HepG2 (cell line): ENCODE results near the gene SNRNP25. TPM values are rescaled to one million over a fixed set of nuclear protein-coding genes. Genes with fewer than 3 reads are reported as not detected.

Experiments used
- ATAC-seq: fragments of 200-7000 bp; cut with Tn5 transposase; 3 replicates; pipeline ENCODE4 v1.9.1; 2020; ENCODE audit warnings: mild to moderate bottlenecking, moderate library complexity
- BruUV-seq: library from RNA; stranded (reverse); fragments of 400-500 nt; replicated peaks from 2 replicates; lab custom pipeline; 2021; lab: Mats Ljungman, UMichigan
- CTCF ChIA-PET: fragments of 300-600 bp; formaldehyde crosslinking; extraction: SDS; loops from one replicate; lab custom pipeline; 2021; ENCODE audit warnings: low total read pairs, inconsistent platforms, low intra/inter-chr PET ratio; lab: Yijun Ruan, JAX
- POLR2A ChIA-PET: fragments of 350-600 bp; sonication (Branson Sonifier 250); formaldehyde crosslinking; loops from one replicate; lab custom pipeline; 2020; ENCODE audit warnings: antibody characterized with exemption, inconsistent platforms; lab: Yijun Ruan, JAX
- DNase-seq: peaks from one replicate; pipeline ENCODE4 v3.0.0-alpha.2; 2015; ENCODE audit warnings: low spot score
- FAIRE-seq: peaks from 3 replicates; lab custom pipeline; 2011; peaks lifted over from hg19 to GRCh38; lab: Jason Lieb, UNC
- H2AFZ ChIP-seq: one replicate; pipeline ENCODE4 v1.6.1; 2011; ENCODE audit warnings: low read length, inconsistent platforms
- H3K27ac ChIP-seq: fragments of 300-600 bp; 3 replicates; pipeline ENCODE4 v1.8.0; 2011; ENCODE audit warnings: mixed run types, mild to moderate bottlenecking, mixed read lengths, low read length, inconsistent platforms; ENCODE audit not compliant: insufficient read depth; ENCODE audit errors: extremely low read length
- H3K27me3 ChIP-seq, 2 experiments: fragments of 200-600 bp in 1 of 2; 2 replicates in 1 of 2; 3 replicates in 1 of 2; pipeline versions ENCODE4 v1.6.0 to v1.8.0; 2011; ENCODE audit warnings: low read length in 2 of 2, mild to moderate bottlenecking in 2 of 2, moderate library complexity in 2 of 2, inconsistent platforms in 1 of 2; ENCODE audit not compliant: insufficient read depth in 2 of 2, control insufficient read depth in 1 of 2
- H3K36me3 ChIP-seq, 2 experiments: fragments of 200-600 bp in 1 of 2; replicated peaks in 1 of 2; 2 replicates in 1 of 2; 3 replicates in 1 of 2; pipeline versions ENCODE4 v1.5.1 to v1.8.0; 2011; ENCODE audit warnings: low read length in 2 of 2, inconsistent platforms in 1 of 2; ENCODE audit not compliant: insufficient read depth in 2 of 2, control insufficient read depth in 1 of 2
- H3K4me1 ChIP-seq: 2 replicates; pipeline ENCODE4 v1.5.1; 2012; ENCODE audit warnings: low read length, inconsistent platforms; ENCODE audit not compliant: insufficient read depth
- H3K4me2 ChIP-seq: 2 replicates; pipeline ENCODE4 v1.6.0; 2011; ENCODE audit warnings: low read depth, low read length, inconsistent platforms
- H3K4me3 ChIP-seq, 3 experiments: fragments of 200-600 bp in 1 of 3; sonication (generic), shearing (Covaris generic) in 1 of 3; replicated peaks in 1 of 3; 2 replicates each; pipeline ENCODE4 v1.5.1; 2011 to 2016; ENCODE audit warnings: low read length in 3 of 3, inconsistent platforms in 2 of 3, low read depth in 2 of 3, mild to moderate bottlenecking in 2 of 3, control low read depth in 1 of 3, mixed read lengths in 1 of 3; ENCODE audit not compliant: insufficient read depth in 1 of 3
- H3K79me2 ChIP-seq: one replicate; pipeline ENCODE4 v1.6.1; 2011; ENCODE audit warnings: low read length, inconsistent platforms; ENCODE audit not compliant: insufficient read depth
- H3K9ac ChIP-seq: 2 replicates; pipeline ENCODE4 v1.6.0; 2011; ENCODE audit warnings: mild to moderate bottlenecking, low read depth, low read length, inconsistent platforms; ENCODE audit not compliant: insufficient read depth
- H3K9me3 ChIP-seq: 2 replicates; pipeline ENCODE4 v1.5.1; 2012; ENCODE audit warnings: mild to moderate bottlenecking, low read length
- H4K20me1 ChIP-seq: 2 replicates; pipeline ENCODE4 v1.6.0; 2011; ENCODE audit warnings: inconsistent platforms, mild to moderate bottlenecking, low read length, moderate library complexity; ENCODE audit not compliant: insufficient read depth
- KLF12 ChIP-seq: sonication (generic); formaldehyde crosslinking; IDR thresholded peaks from 2 replicates; pipeline ENCODE4 v1.4.0; 2020; ENCODE audit warnings: missing genetic modification reagents, borderline replicate concordance
- NCOA2 ChIP-seq: sonication (generic); formaldehyde crosslinking; IDR thresholded peaks from 2 replicates; pipeline ENCODE4 v1.8.0; 2022; ENCODE audit warnings: inconsistent platforms
- NR2F1 ChIP-seq, 2 experiments: fragments of 450-650 bp in 1 of 2; formaldehyde crosslinking in 1 of 2; IDR thresholded peaks; 2 replicates each; pipeline versions ENCODE4 v1.5.0 to v1.6.1; 2016 to 2020; ENCODE audit warnings: mild to moderate bottlenecking in 1 of 2, missing compliant biosample characterization in 1 of 2, missing genetic modification reagents in 1 of 2, moderate library complexity in 1 of 2
- TEAD3 ChIP-seq: optimal IDR thresholded peaks from 2 replicates; pipeline ENCODE3; 2016; ENCODE audit warnings: borderline replicate concordance
- TOPORS ChIP-seq: sonication (generic); formaldehyde crosslinking; IDR thresholded peaks from 2 replicates; pipeline ENCODE4 v1.8.0; 2023; ENCODE audit warnings: mild to moderate bottlenecking, missing genetic modification reagents
- ZNF34 ChIP-seq: sonication (generic); formaldehyde crosslinking; IDR thresholded peaks from 2 replicates; pipeline ENCODE4 v1.4.0; 2020; ENCODE audit warnings: mild to moderate bottlenecking, missing genetic modification reagents, borderline replicate concordance
- ZNF501 ChIP-seq: sonication (generic); formaldehyde crosslinking; IDR thresholded peaks from 2 replicates; pipeline ENCODE4 v1.5.1; 2020; ENCODE audit warnings: mild to moderate bottlenecking, moderate library complexity, missing genetic modification reagents
- ZNF782 ChIP-seq: sonication (generic); formaldehyde crosslinking; IDR thresholded peaks from 2 replicates; pipeline ENCODE4 v1.4.0; 2020; ENCODE audit warnings: missing genetic modification reagents, mild to moderate bottlenecking, borderline replicate concordance
- ZNF891 ChIP-seq: sonication (generic); formaldehyde crosslinking; IDR thresholded peaks from 2 replicates; pipeline ENCODE4 v1.5.0; 2020; ENCODE audit warnings: mild to moderate bottlenecking, missing genetic modification reagents
- WGBS: methylation state at CpG from one replicate; pipeline ENCODE4 v1.1.6; 2017; ENCODE audit warnings: low lambda C conversion rate; 5-methylcytosine and 5-hydroxymethylcytosine counted together
- in situ Hi-C: cut with HindIII; loops from 2 replicates; pipeline ENCODE4 v1.10.0; 2017; ENCODE audit warnings: low pct_unique_long_range_greater_than_20kb; ENCODE audit not compliant: extremely low pct_ligation_motif_present
- intact Hi-C: fragments of 100-400 bp; cut with micrococcal nuclease; formaldehyde crosslinking; loops from one replicate; pipeline ENCODE4 v1.10.0; 2022; ENCODE audit not compliant: unreplicated experiment
- polyA plus RNA-seq, 8 experiments: library from polyadenylated mRNA; depleted of rRNA in 3 of 8; stranded (reverse) in 7 of 8; unstranded in 1 of 8; fragments of >200 nt; fragmentation: Illumina TruSeq in 4 of 8; extraction: Trizol in 4 of 8; gene quantifications; 2 replicates each; pipeline versions ENCODE4 v1.2.1 to v1.2.3, GENCODE V29; 2011 to 2016; ENCODE audit warnings: low read depth in 4 of 8, missing spikeins in 1 of 8, mixed read lengths in 1 of 8; ENCODE audit not compliant: insufficient read depth in 1 of 8
- total RNA-seq, 5 experiments: library from RNA; depleted of rRNA; stranded (reverse); fragments of >200 nt; fragmentation: Illumina TruSeq; extraction: Trizol; gene quantifications; 2 replicates each; pipeline ENCODE4 v1.2.3, GENCODE V29; 2016; ENCODE audit warnings: low read depth in 1 of 5

The SNRNP25 gene
- total and polyA plus RNA-seq, 2 of the 13 experiments (the other 11 are each of a cell fraction or from before 2014, with no cell fraction given), result 34.1 to 97.4 TPM

DNA sequence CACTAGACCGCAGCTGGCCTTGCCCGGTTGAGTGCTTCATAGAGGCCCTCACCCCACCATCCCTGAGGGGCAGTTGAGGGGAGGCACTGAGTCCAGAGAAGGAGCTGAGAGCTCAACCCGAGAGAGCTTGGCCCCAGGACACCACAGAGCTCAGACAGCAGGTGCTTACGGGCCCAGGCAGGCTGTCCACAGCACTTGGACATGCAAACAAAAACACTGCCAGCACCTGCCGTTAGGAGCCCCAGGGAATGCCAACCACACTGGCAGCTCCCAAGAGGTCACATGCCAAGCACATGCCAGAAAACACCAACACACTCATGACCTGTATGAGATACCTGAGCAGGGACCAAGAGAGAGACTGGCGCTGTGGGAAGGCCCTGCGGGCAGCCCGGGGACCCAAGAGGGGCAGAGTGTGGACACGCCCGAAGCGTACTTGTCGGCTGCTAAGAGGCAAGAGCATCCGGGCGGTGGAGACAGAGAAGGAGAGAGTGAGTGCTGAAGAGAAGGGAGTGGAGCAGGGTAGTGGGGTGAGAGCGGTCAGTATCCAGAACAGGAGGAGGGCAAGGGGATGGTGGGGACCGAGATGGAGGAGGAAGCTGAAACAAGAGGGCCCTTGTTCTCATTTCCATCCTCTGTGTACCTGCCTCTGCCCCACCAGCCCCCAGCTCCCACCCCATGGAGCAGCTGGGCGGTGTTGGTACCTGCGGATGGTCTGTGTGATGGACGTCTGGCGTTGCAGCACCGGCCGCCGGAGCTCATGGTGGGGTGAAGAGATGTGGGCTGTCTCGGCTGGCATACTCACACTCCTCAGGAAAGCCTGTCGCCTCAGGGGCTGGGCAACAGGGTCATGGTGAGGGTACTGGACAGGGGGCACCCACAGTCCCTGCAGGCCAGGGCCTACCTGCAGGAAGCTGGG, 10.6 kb downstream of the SNRNP25 start:
- in situ Hi-C loops, result no loop called here
- ChIA-PET CTCF (interaction anchor here (1.8 to 5.1 kb wide), 2 partner anchors 12 to 31 kb away, joined by 11 to 155 read pairs; no protein-coding TSS in a partner anchor), POLR2A (no interaction called here)
- Histone ChIP-seq H3K4me3 (no peak overlapping the region), H3K36me3 (peaks cover 0 to 1% of the 10 kb centered on the region in 2 experiments; a peak in 2 of 5 replicates)
- no peak for DNase-seq
- WGBS, result 89% methylated on average over 12 of the region's 25 CpGs
- no peak for TF ChIP-seq TOPORS
- no peak for TF ChIP-seq TEAD3 (CRISPR knock-in tag)
- TF ChIP-seq NR2F1 (CRISPR knock-in tag; IDR thresholded peaks at IDR 0.05), result no peak
- no peak for TF ChIP-seq ZNF782
- TF ChIP-seq, all 625 proteins: peak for 0
- H3K4me1 ChIP-seq, result peaks cover 34% of the 10 kb centered on the region
- ATAC-seq (no peak), FAIRE-seq (no peak)
- no peak overlapping the region for H2AFZ ChIP-seq
- intact Hi-C loops, result no loop called here
- no peaks in the 10 kb centered on the region for H3K79me2 ChIP-seq
- no TSS peak for BruUV-seq
- H3K9ac ChIP-seq, result no peak overlapping the region
- H3K27ac ChIP-seq, result no peak overlapping the region
- peaks cover 6% of the 10 kb centered on the region; the same call in 1 of the 2 replicates for H4K20me1 ChIP-seq
- H3K4me2 ChIP-seq, result no peak overlapping the region
- H3K27me3 ChIP-seq, result no peaks in the 10 kb centered on the region
- no peaks in the 10 kb centered on the region for H3K9me3 ChIP-seq

DNA sequence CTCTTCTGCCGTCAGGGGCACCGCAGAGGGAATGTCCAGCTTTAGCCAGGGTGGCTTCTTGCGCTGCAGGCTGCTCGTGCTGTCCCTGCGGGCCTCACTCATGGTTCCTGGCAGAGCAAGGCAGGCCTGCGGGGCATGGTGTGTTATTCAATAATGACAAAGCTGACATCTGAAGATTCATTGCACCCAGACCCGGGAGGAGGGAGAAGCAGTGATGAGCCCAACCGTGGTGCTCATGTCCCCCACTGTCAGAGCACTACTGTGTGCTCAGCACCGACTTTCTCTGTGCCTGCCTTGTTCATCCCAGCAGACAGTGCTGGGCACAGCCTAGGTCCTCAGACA, 11.3 kb downstream of the SNRNP25 start:
- FAIRE-seq (no peak), ATAC-seq (no peak), DNase-seq (no peak)
- no peak overlapping the region for H3K9ac ChIP-seq
- no peaks in the 10 kb centered on the region for H3K27me3 ChIP-seq
- CTCF ChIA-PET, result interaction anchor here (1.3 to 5.1 kb wide), 5 partner anchors 11 to 116 kb away, joined by 4 to 155 read pairs (median 8); partner anchors contain the start of gene HBQ1
- intact Hi-C loops (loop anchor here (1.0 kb wide), 2 partner anchors 32 to 116 kb away; no protein-coding TSS in a partner anchor), in situ Hi-C loops (no loop called here)
- H3K4me3 ChIP-seq, result no peak overlapping the region
- no peaks in the 10 kb centered on the region for H3K79me2 ChIP-seq
- POLR2A ChIA-PET, result no interaction called here
- H4K20me1 ChIP-seq, result peaks cover 9% of the 10 kb centered on the region; the same call in 1 of the 2 replicates
- H2AFZ ChIP-seq, result no peak overlapping the region
- no peak overlapping the region for H3K4me2 ChIP-seq
- no peak for TF ChIP-seq ZNF501 (CRISPR knock-in tag)
- no peak for TF ChIP-seq ZNF891 (CRISPR knock-in tag)
- TF ChIP-seq ZNF34, result no peak
- TF ChIP-seq NCOA2 (CRISPR knock-in tag), result no peak
- TF ChIP-seq KLF12 (CRISPR knock-in tag), result no peak
- no peak overlapping the region for H3K27ac ChIP-seq
- WGBS, result 71% methylated on average over 3 of the region's 9 CpGs
- H3K9me3 ChIP-seq, result no peaks in the 10 kb centered on the region
- H3K36me3 ChIP-seq, result peaks cover 0 to 1% of the 10 kb centered on the region in 2 experiments; a peak in 2 of 5 replicates
- no TSS peak for BruUV-seq
- peaks cover 40% of the 10 kb centered on the region for H3K4me1 ChIP-seq
